Urinary bladder (tissue), 4 donors: ENCODE results near the gene RNF8. TPM values are rescaled to one million over a fixed set of nuclear protein-coding genes. Genes with fewer than 3 reads are reported as not detected.
"Not testable (repeated sequence)": the region's sequence is repeated elsewhere in the genome, so short reads cannot be mapped to it uniquely, and the experiment has no call there.

Experiments used
- DNase-seq: peaks from one replicate; pipeline ENCODE4 v3.0.0-alpha.2; 2015; ENCODE audit errors: extremely low spot score
- H3K27ac ChIP-seq: one replicate; pipeline ENCODE4 v1.5.1; 2013; ENCODE audit warnings: low read depth, mild to moderate bottlenecking, moderate library complexity
- H3K36me3 ChIP-seq: one replicate; pipeline ENCODE4 v1.6.1; 2013; ENCODE audit warnings: mild to moderate bottlenecking, moderate library complexity; ENCODE audit not compliant: insufficient read depth
- H3K4me1 ChIP-seq: one replicate; pipeline ENCODE4 v1.6.1; 2013; ENCODE audit warnings: mild to moderate bottlenecking, moderate library complexity; ENCODE audit not compliant: insufficient read depth
- H3K4me3 ChIP-seq: one replicate; pipeline ENCODE4 v1.5.1; 2013; ENCODE audit warnings: low read depth, low read length
- WGBS: extraction: QIAGEN DNeasy Blood & Tissue Kit; methylation state at CpG from one replicate; pipeline ENCODE4 v1.1.7; 2013; 5-methylcytosine and 5-hydroxymethylcytosine counted together
- polyA plus RNA-seq: library from polyadenylated mRNA; stranded (reverse); fragments of 200-250 nt; gene quantifications from one replicate; pipeline ENCODE4 v1.2.3, GENCODE V29; 2013
- total RNA-seq: library from RNA; depleted of rRNA; stranded (reverse); fragments of >200 nt; gene quantifications from one replicate; pipeline ENCODE4 v1.2.3, GENCODE V29; 2014
- donor health status: healthy with polysubstance abuse.
- donor health status: healthy.

RNF8 gene
- total RNA-seq (21.7 TPM), polyA plus RNA-seq (13.9 TPM)

- under 1% methylated on average over 54 of the region's 54 CpGs for WGBS
- no peak within 1 kb of the TSS for H3K27ac ChIP-seq
- peaks cover 2% of the 10 kb centered on the region for H3K4me1 ChIP-seq
- DNase-seq, result peak; percentile 61
- peak within 1 kb of the TSS; percentile 95 for H3K4me3 ChIP-seq
- H3K36me3 ChIP-seq, result no peaks in the 10 kb centered on the region
Observed at GRCh38 chr6:37353761-37354525, at the start of gene RNF8. Gene RNF8, plus strand, starts transcription at chr6:37353983. Its CDS starts 182 bp downstream, at chr6:37354165.

GRCh38 chr6:37304766-37305165 is 49.0 kb upstream of the RNF8 start:
- Histone ChIP-seq H3K27ac (no peak overlapping the region), H3K4me3 (no peak overlapping the region), H3K4me1 (no peaks in the 10 kb centered on the region), H3K36me3 (no peaks in the 10 kb centered on the region)
- 97% methylated on average over 7 of the region's 7 CpGs for WGBS
- no peak for DNase-seq

GRCh38 chr6:37305841-37306425 is 47.9 kb upstream of the RNF8 start:
- 82% methylated on average over 4 of the region's 4 CpGs for WGBS
- Histone ChIP-seq H3K27ac (no peak overlapping the region), H3K4me3 (no peak overlapping the region), H3K36me3 (no peaks in the 10 kb centered on the region), H3K4me1 (no peaks in the 10 kb centered on the region)
- DNase-seq, result no peak

GRCh38 chr6:37306624-37307222 is 47.1 kb upstream of the RNF8 start:
- H3K4me1 ChIP-seq, result peaks cover 1% of the 10 kb centered on the region
- no peak overlapping the region for H3K4me3 ChIP-seq
- no peak for DNase-seq
- H3K36me3 ChIP-seq, result no peaks in the 10 kb centered on the region
- 96% methylated on average over 4 of the region's 4 CpGs for WGBS
- no peak overlapping the region for H3K27ac ChIP-seq

GRCh38 chr6:37307484-37307883 is 46.3 kb upstream of the RNF8 start:
- DNase-seq, H3K27ac ChIP-seq, H3K4me1 ChIP-seq, H3K4me3 ChIP-seq, H3K36me3 ChIP-seq: not testable (repeated sequence)
- WGBS, result 91% methylated on average over 10 of the region's 10 CpGs

GRCh38 chr6:37308069-37308815 is 45.5 kb upstream of the RNF8 start:
- WGBS, result 28% methylated on average over 5 of the region's 5 CpGs
- peaks cover 1% of the 10 kb centered on the region for H3K36me3 ChIP-seq
- H3K27ac ChIP-seq, result no peak overlapping the region
- DNase-seq, result peak; percentile 46
- H3K4me1 ChIP-seq, result peaks cover 3% of the 10 kb centered on the region
- no peak overlapping the region for H3K4me3 ChIP-seq

GRCh38 chr6:37309046-37309445 is 44.7 kb upstream of the RNF8 start:
- WGBS, result 98% methylated on average over 1 of the region's 1 CpG
- H3K4me1 ChIP-seq, result peaks cover 3% of the 10 kb centered on the region
- no peak for DNase-seq
- peaks cover 6% of the 10 kb centered on the region for H3K36me3 ChIP-seq
- H3K4me3 ChIP-seq, result no peak overlapping the region
- H3K27ac ChIP-seq, result no peak overlapping the region

- H3K4me1 ChIP-seq, result peaks cover 3% of the 10 kb centered on the region
- H3K36me3 ChIP-seq, result peaks cover 6% of the 10 kb centered on the region
- H3K4me3 ChIP-seq, result no peak overlapping the region
- WGBS, result 67% methylated on average over 3 of the region's 3 CpGs
- no peak overlapping the region for H3K27ac ChIP-seq
- no peak for DNase-seq
Observed at GRCh38 chr6:37309692-37310091, 44.1 kb upstream of the RNF8 start.

- Histone ChIP-seq H3K4me3 (no peak overlapping the region), H3K27ac (no peak overlapping the region), H3K36me3 (peaks cover 7% of the 10 kb centered on the region), H3K4me1 (peaks cover 3% of the 10 kb centered on the region)
- no peak for DNase-seq
- WGBS, result 79% methylated on average over 3 of the region's 3 CpGs
Observed at GRCh38 chr6:37310966-37311365, 42.8 kb upstream of the RNF8 start.

GRCh38 chr6:37311741-37312473 is 41.9 kb upstream of the RNF8 start:
- Histone ChIP-seq H3K4me1 (peaks cover 3% of the 10 kb centered on the region), H3K27ac (peak overlapping the region; percentile 52), H3K4me3 (no peak overlapping the region), H3K36me3 (peaks cover 7% of the 10 kb centered on the region)
- WGBS, result 37% methylated on average over 2 of the region's 2 CpGs
- DNase-seq, result no peak

- WGBS, result 94% methylated on average over 13 of the region's 13 CpGs
- Histone ChIP-seq H3K4me1 (peaks cover 3% of the 10 kb centered on the region), H3K4me3 (no peak overlapping the region), H3K36me3 (peaks cover 7% of the 10 kb centered on the region), H3K27ac (no peak overlapping the region)
- DNase-seq, result no peak
Observed at GRCh38 chr6:37313723-37314486, 39.9 kb upstream of the RNF8 start.

- DNase-seq, result no peak
- Histone ChIP-seq H3K4me3 (no peak overlapping the region), H3K27ac (no peak overlapping the region), H3K4me1 (peaks cover 3% of the 10 kb centered on the region), H3K36me3 (peaks cover 7% of the 10 kb centered on the region)
- WGBS, result 62% methylated on average over 6 of the region's 6 CpGs
Observed at GRCh38 chr6:37314487-37315156, 39.2 kb upstream of the RNF8 start.
